ENCODE data around the gene SMARCAL1.
A peak's percentile ranks its signal among the peaks of the same experiment; 100 is the strongest.

Gene SMARCAL1

DNA sequence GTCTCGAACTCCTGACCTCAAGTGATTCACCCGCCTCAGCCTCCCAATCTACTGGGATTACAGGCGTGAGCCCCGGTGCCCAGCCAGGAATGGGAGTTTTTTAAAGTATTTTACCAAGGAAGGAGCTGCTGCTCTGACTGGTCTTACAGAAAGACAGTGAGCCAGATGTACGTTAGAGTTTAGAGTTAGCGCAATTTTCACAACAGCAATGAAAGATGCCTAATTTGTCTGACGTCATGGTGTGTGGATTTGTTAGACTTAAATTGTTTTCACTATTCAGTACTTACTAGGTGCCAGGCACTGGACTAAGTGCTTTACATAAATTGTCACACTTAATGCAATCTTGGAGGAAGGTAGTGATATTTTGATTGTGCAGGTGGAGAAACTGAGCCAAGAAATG lies 74.0 kb downstream of the SMARCAL1 start:
- H3K36me3 Mint-ChIP-seq: peaks cover 11% of the 10 kb centered on the region
- no peak overlapping the region for H3K4me3 Mint-ChIP-seq
- no peak overlapping the region for H3K27ac Mint-ChIP-seq
- no peaks in the 10 kb centered on the region for H3K4me1 Mint-ChIP-seq
- no peak for ATAC-seq (ENCODE audit: low read depth)
- H3K27me3 Mint-ChIP-seq: no peaks in the 10 kb centered on the region
- H3K9me3 Mint-ChIP-seq: no peaks in the 10 kb centered on the region
- no peak for DNase-seq (ENCODE audit: low spot score in 2 of 2)

DNA sequence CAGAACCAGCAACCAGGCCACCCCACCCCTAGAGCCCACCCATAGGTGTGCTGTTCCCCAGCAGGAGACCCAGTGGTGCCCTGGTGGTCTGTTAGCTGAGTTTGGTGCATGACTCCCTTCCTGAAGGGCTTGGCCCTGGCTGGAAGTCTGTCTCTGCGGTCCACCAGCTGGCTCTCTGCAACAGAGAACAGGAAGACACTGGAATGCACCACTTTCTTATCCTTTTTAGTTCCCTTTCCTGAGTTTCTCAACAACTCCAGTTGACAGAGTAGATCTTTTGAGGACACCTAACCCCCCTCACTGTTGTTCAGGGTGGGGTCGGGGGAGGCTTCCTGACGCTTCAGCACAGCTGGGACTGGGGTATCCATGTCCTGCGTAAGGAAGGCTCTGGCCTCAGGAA lies 74.4 kb downstream of the SMARCAL1 start:
- DNase-seq (ENCODE audit: low spot score in 2 of 2) (no peak), ATAC-seq (ENCODE audit: low read depth) (no peak)
- Mint-ChIP-seq H3K36me3 (peaks cover 10% of the 10 kb centered on the region), H3K9me3 (no peaks in the 10 kb centered on the region), H3K27ac (no peak overlapping the region), H3K4me3 (no peak overlapping the region), H3K27me3 (no peaks in the 10 kb centered on the region), H3K4me1 (peaks cover under 1% of the 10 kb centered on the region)

DNA sequence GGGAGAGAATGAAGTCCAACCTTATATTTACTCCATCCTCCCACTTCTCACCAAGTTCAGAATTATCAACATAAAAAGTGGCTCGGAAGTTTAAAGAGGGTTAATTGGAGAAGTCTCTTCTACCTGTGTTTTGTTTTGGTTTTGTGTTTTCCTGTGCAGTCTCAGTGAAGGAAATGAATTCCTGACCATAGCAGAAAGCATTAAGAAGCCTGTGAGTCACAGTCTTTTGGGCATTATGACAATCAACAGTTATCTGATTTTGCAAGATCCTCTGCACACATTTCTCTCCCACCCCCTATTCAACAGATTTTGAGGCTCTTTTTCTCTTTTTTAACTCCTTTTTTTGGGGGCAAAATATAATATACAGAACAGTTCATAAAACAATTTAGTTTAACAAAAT lies 77.8 kb downstream of the SMARCAL1 start:
- H3K9me3 Mint-ChIP-seq: peaks cover 1% of the 10 kb centered on the region
- no peak for ATAC-seq (ENCODE audit: low read depth)
- H3K36me3 Mint-ChIP-seq: no peaks in the 10 kb centered on the region
- no peak overlapping the region for H3K4me3 Mint-ChIP-seq
- DNase-seq (ENCODE audit: low spot score in 2 of 2): no peak
- no peaks in the 10 kb centered on the region for H3K27me3 Mint-ChIP-seq
- H3K27ac Mint-ChIP-seq: no peak overlapping the region
- peaks cover 21% of the 10 kb centered on the region for H3K4me1 Mint-ChIP-seq

DNA sequence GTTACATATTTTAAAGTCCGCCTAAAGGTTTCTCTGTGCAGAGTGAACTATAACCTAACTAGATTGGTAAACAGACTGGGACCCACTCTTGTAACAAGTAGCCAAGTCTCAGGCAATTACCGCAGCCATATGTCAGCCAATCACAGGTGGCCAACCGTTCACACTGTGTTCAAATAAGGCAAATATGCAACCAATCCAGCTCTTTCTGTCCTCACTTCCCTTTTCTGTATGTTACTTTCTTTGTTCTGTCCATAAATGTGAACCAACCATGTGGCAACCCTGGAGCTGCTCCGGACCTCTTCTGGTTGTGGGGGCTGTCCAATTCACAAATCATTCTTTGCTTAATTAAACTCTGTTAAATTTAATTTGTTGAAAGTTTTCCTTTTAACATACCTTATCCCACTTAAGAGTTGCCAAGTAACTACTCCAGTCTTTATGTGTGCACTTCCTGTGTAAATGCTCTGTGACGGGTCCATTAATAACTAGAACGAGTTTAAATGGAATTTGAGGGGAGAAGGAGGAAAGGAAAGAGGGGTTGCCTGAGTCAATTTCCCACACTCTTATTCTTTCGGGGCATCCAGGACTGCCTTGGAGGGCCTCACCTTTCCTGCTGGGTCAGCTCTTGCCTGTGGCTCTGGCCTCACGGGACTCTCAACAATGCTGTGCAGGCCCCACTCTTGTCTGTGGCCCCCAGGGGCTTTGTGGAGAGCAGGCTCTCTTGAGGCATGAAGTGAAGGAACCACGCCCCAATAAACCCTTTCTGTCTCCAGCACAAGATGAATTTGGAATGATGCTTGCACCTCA lies 79.7 kb downstream of the SMARCAL1 start:
- H3K4me1 Mint-ChIP-seq: peaks cover 24% of the 10 kb centered on the region
- DNase-seq (ENCODE audit: low spot score in 2 of 2): peak; percentile 25 to 26
- peak overlapping the region; percentile 51 for H3K27ac Mint-ChIP-seq
- H3K27me3 Mint-ChIP-seq: no peaks in the 10 kb centered on the region
- H3K36me3 Mint-ChIP-seq: no peaks in the 10 kb centered on the region
- peaks cover 1% of the 10 kb centered on the region for H3K9me3 Mint-ChIP-seq
- peak; percentile 85 for ATAC-seq (ENCODE audit: low read depth)
- H3K4me3 Mint-ChIP-seq: peak overlapping the region; percentile 41

DNA sequence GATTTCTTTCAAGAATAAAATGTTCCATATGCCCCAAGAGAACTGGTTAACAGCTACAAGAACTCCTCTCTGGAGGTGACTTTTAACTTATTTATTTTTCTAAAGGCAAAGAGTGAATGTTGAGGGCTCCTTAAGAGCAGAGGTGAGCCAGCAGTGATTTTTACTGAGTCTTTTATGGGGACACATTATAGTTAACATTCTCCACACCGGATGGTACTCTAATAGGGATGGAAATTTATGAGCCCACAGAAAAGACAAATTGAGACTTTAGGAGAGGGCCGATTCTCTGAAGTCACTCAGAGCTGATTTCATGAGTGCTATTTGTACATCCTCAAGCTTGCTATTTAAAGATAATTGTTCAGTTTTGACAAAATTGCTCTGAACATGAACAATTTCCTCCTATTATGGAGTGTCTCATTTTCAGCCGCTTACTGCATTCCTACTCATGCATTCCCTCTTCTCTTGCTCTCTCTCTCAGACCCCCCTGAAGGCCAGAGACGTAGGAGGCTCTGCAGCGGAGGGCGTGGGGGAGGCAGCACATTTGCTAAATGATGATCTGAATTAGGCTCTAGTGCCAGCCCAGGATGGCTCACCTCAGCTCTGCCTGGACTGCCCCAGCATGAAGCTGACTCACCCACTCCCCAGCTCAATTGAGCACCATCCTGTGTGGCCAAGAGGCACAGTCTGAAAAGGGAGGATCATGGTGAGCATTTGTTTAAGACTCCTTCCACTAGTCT lies 80.5 kb downstream of the SMARCAL1 start:
- Mint-ChIP-seq H3K9me3 (peaks cover 1% of the 10 kb centered on the region), H3K4me3 (peak overlapping the region; percentile 9), H3K27ac (peak overlapping the region; percentile 51), H3K4me1 (peaks cover 29% of the 10 kb centered on the region), H3K27me3 (no peaks in the 10 kb centered on the region), H3K36me3 (no peaks in the 10 kb centered on the region)
- DNase-seq (ENCODE audit: low spot score in 2 of 2) (no peak), ATAC-seq (ENCODE audit: low read depth) (no peak)

DNA sequence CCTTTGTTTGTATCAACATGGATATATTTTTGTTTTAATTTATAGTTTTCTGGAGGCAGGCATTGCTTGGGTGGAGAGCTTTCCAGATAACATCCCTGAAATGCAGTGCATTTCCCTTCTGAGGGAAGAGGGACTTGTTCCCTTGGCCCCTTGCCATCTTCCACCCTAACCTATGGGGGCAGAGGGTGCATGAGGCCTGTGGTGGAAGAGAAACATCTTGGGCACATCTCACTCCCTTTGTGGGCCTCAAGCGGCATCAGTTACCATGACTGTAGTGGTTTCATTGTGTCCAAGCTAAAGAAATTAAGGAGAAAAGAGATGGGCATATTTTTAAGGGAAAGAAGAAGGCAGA lies 81.0 kb downstream of the SMARCAL1 start:
- peaks cover 35% of the 10 kb centered on the region for H3K4me1 Mint-ChIP-seq
- peak overlapping the region; percentile 51 for H3K27ac Mint-ChIP-seq
- ATAC-seq (ENCODE audit: low read depth): no peak
- H3K9me3 Mint-ChIP-seq: peaks cover 1% of the 10 kb centered on the region
- no peaks in the 10 kb centered on the region for H3K36me3 Mint-ChIP-seq
- H3K27me3 Mint-ChIP-seq: no peaks in the 10 kb centered on the region
- H3K4me3 Mint-ChIP-seq: no peak overlapping the region
- DNase-seq (ENCODE audit: low spot score in 2 of 2): no peak

DNA sequence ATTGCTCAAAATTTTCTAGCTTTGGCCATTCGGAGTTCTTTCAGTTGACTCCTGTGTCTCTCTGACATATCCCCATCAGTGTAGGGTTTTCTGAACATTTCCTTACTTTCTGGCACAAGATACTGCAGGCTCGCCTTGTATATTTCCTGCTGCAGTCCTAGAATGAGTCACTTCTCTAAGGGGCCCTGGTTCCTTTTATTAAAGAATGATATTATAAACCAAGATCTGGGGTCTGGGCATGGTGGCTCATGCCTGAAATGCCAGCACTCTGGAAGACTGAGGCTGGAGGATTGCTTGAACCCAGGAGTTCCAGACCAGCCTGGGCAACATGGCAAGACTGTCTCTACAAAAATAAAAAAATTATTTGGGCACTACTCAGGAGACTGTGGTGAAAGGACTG lies 83.4 kb downstream of the SMARCAL1 start:
- ATAC-seq (ENCODE audit: low read depth) (no peak), DNase-seq (ENCODE audit: low spot score in 2 of 2) (no peak)
- Mint-ChIP-seq H3K4me3 (no peak overlapping the region), H3K4me1 (peaks cover 48% of the 10 kb centered on the region), H3K9me3 (peaks cover 1% of the 10 kb centered on the region), H3K27me3 (no peaks in the 10 kb centered on the region), H3K36me3 (peaks cover 8% of the 10 kb centered on the region), H3K27ac (no peak overlapping the region)

DNA sequence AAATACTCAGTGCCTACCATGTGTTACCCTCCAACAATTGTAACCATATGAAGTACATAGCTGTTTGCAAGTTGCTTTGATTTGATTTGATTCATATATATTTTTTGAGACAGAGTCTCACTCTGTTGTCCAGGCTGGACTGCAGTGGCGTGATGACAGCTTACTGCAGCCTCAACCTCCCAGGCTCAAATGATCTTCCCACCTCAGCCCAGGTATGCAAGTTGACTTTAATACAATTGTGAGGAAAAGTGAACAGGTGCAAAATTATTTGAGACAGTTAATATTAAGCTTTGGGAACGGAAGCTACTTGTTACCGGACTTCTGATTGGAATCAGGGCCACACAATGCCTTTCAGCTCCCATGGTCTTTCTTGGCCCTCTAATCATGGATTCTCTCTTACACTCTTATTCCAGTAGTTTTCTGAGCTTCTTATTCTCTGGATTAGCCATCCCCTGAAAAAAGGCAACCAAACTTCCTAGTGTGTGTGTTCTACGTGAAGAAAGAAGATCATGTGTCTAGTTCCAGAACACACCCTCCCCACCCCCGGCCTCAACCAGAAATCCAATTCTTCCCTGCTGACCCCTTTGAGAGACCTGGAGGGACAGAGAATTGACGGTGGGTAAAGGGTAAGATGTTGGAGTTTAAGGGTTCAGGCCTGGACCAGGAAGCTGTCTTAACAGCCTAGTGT lies 85.2 kb downstream of the SMARCAL1 start:
- H3K27me3 Mint-ChIP-seq: no peaks in the 10 kb centered on the region
- DNase-seq (ENCODE audit: low spot score in 2 of 2) (no peak), ATAC-seq (ENCODE audit: low read depth) (no peak)
- H3K27ac Mint-ChIP-seq: peak overlapping the region; percentile 97
- peaks cover 41% of the 10 kb centered on the region for H3K4me1 Mint-ChIP-seq
- peaks cover 16% of the 10 kb centered on the region for H3K36me3 Mint-ChIP-seq
- H3K9me3 Mint-ChIP-seq: no peaks in the 10 kb centered on the region
- H3K4me3 Mint-ChIP-seq: peak overlapping the region; percentile 96

DNA sequence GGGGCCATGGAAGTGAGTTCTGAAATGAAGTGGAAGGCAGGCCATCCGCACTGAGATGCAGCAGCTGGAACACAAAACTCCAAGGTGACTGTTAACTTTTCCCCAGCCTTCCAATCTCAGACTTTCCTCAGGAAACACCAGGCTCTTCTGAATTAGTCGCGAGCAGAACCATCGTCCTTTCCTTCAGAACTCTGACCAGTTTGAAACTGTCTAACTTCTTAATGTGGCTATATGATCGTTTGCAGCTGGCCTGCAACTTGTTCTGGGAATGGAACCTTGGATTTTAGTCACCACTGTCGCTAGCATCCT lies 85.7 kb downstream of the SMARCAL1 start:
- Mint-ChIP-seq H3K27ac (peak overlapping the region; percentile 97), H3K27me3 (no peaks in the 10 kb centered on the region), H3K4me1 (peaks cover 43% of the 10 kb centered on the region), H3K9me3 (no peaks in the 10 kb centered on the region), H3K36me3 (peaks cover 21% of the 10 kb centered on the region), H3K4me3 (peak overlapping the region; percentile 96)
- ATAC-seq (ENCODE audit: low read depth): no peak
- no peak for DNase-seq (ENCODE audit: low spot score in 2 of 2)

DNA sequence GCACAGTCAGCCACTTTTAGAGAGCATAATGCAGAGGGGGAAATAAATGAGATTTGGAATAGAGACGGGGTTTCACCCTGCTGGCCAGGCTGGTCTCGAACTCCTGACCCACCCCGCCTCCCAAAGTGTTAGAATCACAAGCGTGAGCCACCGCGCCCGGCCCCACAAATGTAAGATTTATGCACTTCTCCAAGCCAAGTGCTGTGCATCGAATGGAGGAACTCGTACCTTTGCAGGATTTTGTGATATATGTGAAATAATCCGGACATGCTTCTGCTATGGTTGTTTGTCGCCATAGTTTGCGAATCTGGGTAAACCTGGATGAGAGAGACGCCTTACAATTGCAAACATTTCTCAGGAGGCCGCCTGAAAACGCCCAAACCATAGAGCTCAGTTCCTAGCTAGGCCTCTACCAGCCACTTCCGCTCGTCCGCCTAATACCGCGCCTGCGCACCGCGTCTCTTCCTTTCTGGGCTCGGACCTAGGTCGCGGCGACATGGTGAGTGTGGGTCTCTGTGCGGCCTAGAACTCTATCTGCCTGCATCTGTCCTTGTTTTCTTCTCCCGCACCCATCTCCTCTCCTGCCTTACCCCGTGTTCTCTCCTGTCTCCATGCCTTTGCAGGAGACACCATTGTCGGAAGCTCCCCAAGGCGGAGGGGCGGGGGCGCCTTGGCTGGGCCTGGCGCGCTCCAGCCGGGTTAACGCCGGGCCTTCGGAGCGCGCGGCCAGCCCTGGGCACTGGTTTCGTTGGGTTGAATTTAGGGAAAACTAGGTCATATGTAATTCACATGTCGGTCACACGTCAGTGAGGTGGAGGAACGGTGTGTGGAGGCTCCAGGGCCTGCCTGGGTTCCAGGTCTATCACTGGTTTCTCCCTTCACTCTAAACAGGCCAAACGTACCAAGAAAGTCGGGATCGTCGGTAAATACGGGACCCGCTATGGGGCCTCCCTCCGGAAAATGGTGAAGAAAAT lies 86.4 kb downstream of the SMARCAL1 start, which contains the start of gene RPL37A:
TSS of gene RPL37A (plus strand) at position 466 of the 974 bp plus-strand sequence. CDS start at position 497, 31 bp downstream.
- H3K36me3 Mint-ChIP-seq: peaks cover 22% of the 10 kb centered on the region
- H3K4me3 Mint-ChIP-seq: peak within 1 kb of the TSS; percentile 96

DNA sequence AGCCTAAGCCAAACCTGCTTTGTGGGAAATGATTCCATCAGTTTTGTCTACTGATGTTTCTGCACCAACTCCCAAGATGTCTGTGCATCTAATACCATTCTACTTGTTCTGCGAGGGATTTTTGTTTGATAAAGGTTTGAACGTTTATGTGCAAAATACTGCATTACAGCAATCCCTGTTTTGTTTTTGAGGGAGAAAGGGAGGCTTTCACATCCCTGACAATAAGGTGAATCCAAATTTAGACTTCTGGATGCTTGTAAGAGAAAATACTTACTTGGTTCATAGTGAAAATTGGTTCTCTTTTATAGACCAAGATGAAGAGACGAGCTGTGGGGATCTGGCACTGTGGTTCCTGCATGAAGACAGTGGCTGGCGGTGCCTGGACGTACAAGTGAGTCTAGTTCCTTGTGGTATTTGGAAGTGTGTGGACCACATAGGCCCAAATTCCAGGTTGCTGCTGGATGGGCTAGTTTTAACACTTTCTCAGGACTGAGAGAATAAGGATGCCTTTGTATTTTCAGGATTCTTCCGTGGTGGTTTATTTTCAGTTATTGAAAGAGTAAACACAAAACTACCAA lies 87.4 kb downstream of the SMARCAL1 start:
- DNase-seq (ENCODE audit: low spot score in 2 of 2) (no peak), ATAC-seq (ENCODE audit: low read depth) (no peak)
- H3K27ac Mint-ChIP-seq: peak overlapping the region; percentile 97
- H3K4me1 Mint-ChIP-seq: peaks cover 42% of the 10 kb centered on the region
- peak overlapping the region; percentile 96 for H3K4me3 Mint-ChIP-seq
- H3K27me3 Mint-ChIP-seq: no peaks in the 10 kb centered on the region
- no peaks in the 10 kb centered on the region for H3K9me3 Mint-ChIP-seq
- peaks cover 29% of the 10 kb centered on the region for H3K36me3 Mint-ChIP-seq

More for the DNA sequence above, 86.4 kb downstream of the SMARCAL1 start, which contains the start of gene RPL37A:
- peaks cover 37% of the 10 kb centered on the region for H3K4me1 Mint-ChIP-seq
- H3K9me3 Mint-ChIP-seq: no peaks in the 10 kb centered on the region
- no peaks in the 10 kb centered on the region for H3K27me3 Mint-ChIP-seq
- DNase-seq (ENCODE audit: low spot score in 2 of 2): peak; percentile 80 to 83
- ATAC-seq (ENCODE audit: low read depth): peak; percentile 95
- peak within 1 kb of the TSS; percentile 97 for H3K27ac Mint-ChIP-seq

DNA sequence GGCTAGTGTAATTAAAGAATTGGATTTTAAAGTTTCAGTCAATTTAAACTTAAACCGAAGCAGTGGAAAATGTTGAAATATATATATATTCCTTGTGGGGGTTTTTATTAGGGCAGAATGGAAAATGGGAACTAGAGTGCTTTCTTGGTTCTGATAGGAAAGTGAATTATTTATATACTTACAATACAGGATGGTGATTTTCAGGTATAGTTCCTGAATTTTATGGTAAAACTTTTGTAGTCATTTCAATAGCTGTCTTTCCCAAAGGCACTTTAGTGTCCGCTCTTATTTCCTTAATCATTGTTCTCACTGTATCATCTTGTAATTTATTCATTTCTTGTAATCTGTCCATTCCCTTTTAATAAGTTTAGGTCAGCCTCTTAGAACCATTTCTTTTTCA lies 88.3 kb downstream of the SMARCAL1 start:
- peak overlapping the region; percentile 25 for H3K4me3 Mint-ChIP-seq
- ATAC-seq (ENCODE audit: low read depth) (no peak), DNase-seq (ENCODE audit: low spot score in 2 of 2) (no peak)
- peak overlapping the region; percentile 97 for H3K27ac Mint-ChIP-seq
- H3K9me3 Mint-ChIP-seq: no peaks in the 10 kb centered on the region
- peaks cover 40% of the 10 kb centered on the region for H3K4me1 Mint-ChIP-seq
- no peaks in the 10 kb centered on the region for H3K27me3 Mint-ChIP-seq
- peaks cover 35% of the 10 kb centered on the region for H3K36me3 Mint-ChIP-seq

DNA sequence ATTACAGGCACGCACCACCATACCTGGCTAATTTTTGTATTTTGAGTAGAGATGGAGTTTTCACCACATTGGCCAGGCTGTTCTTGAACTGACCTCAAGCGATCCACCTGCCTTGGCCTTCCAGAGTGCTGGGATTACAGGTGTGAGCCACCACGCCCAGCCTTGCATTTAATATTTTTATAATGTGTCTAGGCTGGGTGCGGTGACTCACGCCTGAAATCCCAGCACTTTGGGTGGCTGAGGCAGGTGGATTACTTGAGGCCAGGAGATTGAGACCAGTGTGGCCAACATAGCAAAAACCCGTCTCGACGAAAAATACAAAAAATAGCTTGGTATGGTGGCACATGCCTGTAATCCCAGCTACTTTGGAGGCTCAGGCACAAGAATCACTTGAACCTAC lies 89.6 kb downstream of the SMARCAL1 start:
- H3K9me3 Mint-ChIP-seq: no peaks in the 10 kb centered on the region
- H3K27me3 Mint-ChIP-seq: no peaks in the 10 kb centered on the region
- H3K27ac Mint-ChIP-seq: no peak overlapping the region
- DNase-seq (ENCODE audit: low spot score in 2 of 2): no peak
- no peak overlapping the region for H3K4me3 Mint-ChIP-seq
- peaks cover 39% of the 10 kb centered on the region for H3K36me3 Mint-ChIP-seq
- peaks cover 41% of the 10 kb centered on the region for H3K4me1 Mint-ChIP-seq
- no peak for ATAC-seq (ENCODE audit: low read depth)
